GM12875 (cell line): ENCODE results near the gene CARM1.
"Not testable (repeated sequence)": the region's sequence is repeated elsewhere in the genome, so short reads cannot be mapped to it uniquely, and the experiment has no call there.

ENCODE experiments used
- H3K4me3 ChIP-seq: one replicate; pipeline ENCODE4 v1.5.1; 2011; ENCODE audit warnings: low read depth, low read length, control low read depth
- TF ChIP-seq, protein P1 (sequence below): IDR thresholded peaks from 2 replicates; pipeline ENCODE4 v1.5.1; 2011; ENCODE audit warnings: low read depth, mild to moderate bottlenecking, control low read depth, inconsistent platforms, low read length, moderate library complexity, borderline replicate concordance; ENCODE audit not compliant: insufficient read depth

The CARM1 gene

DNA sequence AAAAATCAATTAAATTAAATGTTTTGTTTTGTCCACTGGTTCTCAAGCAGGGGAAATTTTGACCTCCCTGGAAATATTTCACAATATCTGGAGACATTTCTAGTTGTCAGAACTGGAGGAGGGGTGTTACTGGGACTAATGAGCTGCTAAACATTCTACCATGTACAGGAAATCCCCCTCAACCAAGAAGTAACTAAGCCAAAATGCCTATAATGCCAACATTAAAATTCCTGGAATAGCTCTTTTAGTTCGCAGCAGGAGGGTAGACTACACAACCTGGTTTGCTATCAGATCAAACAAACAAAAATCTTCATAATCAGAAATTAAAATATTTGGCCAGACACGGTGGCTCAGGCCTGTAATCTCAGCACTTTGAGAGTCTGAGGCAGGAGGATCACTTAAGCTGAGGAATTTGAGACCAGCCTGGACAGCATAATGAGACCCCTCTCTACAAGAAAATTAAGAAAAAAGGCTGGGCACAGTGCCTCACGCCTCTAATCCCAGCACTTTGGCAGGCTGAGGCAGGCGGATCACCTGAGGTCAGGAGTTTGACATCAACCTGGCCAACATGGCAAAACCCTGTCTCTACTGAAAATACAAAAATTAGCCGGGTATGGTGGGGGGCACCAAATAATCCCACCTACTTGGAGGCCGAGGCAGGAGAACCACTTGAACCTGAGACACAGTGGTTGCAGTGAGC, 75.8 kb downstream of the CARM1 start:
- TF ChIP-seq, protein P1, sequence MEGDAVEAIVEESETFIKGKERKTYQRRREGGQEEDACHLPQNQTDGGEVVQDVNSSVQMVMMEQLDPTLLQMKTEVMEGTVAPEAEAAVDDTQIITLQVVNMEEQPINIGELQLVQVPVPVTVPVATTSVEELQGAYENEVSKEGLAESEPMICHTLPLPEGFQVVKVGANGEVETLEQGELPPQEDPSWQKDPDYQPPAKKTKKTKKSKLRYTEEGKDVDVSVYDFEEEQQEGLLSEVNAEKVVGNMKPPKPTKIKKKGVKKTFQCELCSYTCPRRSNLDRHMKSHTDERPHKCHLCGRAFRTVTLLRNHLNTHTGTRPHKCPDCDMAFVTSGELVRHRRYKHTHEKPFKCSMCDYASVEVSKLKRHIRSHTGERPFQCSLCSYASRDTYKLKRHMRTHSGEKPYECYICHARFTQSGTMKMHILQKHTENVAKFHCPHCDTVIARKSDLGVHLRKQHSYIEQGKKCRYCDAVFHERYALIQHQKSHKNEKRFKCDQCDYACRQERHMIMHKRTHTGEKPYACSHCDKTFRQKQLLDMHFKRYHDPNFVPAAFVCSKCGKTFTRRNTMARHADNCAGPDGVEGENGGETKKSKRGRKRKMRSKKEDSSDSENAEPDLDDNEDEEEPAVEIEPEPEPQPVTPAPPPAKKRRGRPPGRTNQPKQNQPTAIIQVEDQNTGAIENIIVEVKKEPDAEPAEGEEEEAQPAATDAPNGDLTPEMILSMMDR = no peak
- no peak overlapping the region for H3K4me3 ChIP-seq

DNA sequence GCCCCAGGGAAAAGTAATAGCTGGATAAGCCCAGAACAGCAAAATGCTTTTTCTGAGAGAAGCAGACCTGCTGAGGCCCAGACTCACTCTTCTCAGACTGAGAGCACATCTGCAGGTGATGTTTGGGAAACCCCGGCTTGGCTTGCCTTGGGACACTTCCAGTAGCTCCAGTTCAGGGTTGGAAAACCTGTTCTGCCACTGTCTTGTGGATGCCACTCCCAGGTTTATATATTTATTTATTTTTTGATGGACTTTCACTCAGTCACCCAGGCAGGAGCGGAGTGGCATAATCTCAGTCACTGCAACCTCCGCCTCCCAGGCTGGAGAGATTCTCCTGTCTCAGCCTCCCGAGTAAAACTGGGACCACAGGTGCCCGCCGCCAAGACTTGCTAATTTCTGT, 81.5 kb downstream of the CARM1 start:
- TF ChIP-seq, protein P1 = no peak
- H3K4me3 ChIP-seq = no peak overlapping the region

DNA sequence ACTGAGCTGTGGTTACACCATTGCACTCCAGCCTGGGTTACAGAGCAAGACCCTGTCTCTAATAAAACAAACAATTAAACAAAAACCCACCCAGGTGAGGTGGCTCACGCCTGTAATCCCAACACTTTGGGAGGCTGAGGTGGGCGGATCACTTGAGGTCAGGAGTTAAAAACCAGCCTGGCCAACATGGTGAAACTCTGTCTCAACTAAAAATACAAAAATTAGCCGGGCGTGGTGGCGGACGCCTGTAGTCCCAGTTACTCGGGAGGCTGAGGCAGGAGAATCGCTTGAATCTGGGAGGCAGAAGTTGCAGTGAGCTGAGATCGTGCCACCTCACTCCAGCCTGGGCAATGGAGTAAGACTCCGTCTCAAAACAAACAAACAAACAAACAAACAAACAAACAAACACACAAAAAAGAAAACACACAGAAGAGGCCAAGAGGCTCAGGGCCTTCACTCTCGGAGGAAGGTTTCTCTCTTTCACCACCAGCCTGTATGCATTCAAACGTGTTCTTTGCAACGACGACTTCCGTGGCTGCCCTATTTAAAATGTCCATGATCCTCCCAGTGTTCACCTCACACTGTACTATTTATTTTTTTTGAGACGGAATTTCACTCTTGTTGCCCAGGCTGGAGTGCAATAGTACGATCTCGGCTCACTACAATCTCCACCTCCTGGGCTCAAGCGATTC, 88.1 kb downstream of the CARM1 start:
- not testable (repeated sequence) for H3K4me3 ChIP-seq

DNA sequence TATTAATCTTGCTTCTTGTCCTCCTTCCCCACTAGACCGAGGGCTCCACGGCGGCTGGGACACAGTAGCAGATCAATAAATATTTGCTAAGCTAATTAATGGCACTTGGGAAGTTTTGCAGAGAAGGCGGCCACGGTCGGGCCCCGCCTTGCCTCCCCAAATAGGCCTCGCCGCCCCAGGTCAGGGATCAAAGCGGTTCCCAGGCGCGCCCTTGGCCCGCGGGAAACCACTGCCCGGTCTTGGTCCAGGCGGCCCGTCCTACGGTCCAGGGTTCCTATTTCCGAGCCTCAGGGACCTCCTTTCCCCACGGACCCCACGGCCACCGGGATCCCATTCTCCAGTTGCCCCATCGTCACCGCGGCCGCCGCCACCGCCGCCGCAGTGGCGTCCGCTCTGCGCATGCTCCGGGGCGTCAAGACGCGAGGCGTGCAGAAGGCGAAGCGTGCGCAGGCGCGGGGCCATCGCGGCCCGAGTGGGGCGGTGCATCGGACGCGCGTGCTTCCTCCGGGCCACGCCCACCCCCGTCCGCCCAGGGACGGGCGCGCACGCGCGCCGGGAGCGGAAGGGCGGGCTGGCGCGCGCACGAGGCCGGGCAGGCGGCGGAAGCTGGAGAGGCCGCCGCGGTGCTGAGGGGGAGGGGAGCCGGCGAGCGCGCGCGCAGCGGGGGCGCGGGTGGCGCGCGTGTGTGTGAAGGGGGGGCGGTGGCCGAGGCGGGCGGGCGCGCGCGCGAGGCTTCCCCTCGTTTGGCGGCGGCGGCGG, 89.1 kb downstream of the CARM1 start, which contains the start of gene SMARCA4:
Gene SMARCA4, plus strand, starts transcription at position 717 of the 759 bp plus-strand sequence. CDS start 23,122 bp downstream, outside the sequence.
- H3K4me3 ChIP-seq = peak within 1 kb of the TSS; percentile 89
- TF ChIP-seq, protein P1 = no peak

DNA sequence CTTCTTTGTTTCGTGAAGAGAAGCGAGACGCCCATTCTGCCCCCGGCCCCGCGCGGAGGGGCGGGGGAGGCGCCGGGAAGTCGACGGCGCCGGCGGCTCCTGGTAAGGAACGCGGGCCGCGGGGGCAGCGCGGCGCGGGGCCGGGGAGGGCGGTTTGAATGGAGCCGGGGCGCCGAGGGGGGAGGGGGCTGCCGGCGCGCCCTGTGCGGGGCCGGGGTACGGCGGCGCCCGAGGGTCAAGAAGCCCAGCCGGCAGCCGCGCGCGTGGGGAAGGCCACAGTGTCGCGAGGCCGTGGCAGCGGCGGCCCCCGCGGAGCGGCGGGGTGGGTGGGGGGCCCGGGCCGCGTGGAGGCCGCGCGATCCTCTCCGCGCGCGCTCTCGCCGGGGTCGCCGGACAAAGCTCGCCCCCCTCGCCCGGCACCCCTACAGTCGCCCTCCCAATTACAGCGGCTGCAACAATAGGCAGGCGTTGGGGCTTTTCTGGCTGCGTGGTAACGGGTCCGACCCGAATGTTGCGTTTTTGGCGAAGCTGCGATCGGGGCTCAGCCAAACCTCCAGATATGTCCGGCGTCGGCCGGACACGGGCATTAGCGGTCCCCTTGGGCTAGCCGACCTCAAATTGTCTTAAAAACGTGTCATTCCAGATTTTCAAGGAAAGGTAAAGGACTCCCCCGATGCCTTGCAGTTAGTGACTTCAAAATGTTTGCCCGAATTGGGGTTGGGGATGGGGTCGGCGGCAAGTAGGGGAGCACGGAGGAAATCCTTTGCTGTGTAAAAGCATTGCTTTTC, 89.9 kb downstream of the CARM1 start:
- TF ChIP-seq, protein P1 = no peak
- H3K4me3 ChIP-seq = peak overlapping the region; percentile 78

DNA sequence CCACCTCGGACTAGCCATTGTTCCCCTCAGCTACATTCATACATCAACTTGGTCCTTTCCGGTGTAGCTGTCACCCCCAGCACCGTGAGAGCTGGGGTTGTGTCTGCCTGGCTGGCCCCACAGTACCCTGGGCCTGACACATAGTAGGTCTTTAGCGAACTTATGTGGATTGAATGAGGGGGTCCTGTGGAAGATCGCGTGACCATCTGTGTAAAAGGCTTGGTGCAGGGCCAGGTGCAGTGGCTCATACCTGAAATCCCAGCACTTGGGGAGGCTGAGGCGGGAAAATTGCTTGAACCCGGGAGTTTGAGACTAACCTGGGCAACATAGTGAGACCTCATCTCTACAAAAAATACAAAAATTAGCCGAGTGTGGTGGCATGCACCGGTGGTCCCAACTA, 91.5 kb downstream of the CARM1 start:
- H3K4me3 ChIP-seq = peak overlapping the region; percentile 14
- TF ChIP-seq, protein P1 = no peak

DNA sequence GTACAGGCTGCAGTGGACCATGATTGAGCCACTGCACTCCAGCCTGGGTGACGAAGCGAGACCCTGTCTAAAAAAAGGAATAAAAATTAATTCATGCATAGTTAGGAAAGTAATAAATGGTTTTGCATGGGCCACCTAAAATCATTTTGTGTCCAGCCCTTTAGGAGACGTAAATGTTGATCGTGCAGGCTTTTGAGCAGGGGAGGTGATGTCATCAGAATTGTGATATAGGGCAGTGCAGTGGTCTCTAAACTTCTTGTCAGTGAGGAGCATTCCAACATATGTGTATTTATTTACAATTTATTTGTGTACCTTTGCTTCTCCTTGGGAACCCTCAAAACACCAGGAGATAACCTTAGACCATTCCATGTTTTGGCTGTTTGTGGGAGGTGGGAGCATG, 92.5 kb downstream of the CARM1 start:
- no peak overlapping the region for H3K4me3 ChIP-seq
- TF ChIP-seq, protein P1 = no peak
